Measurements from ENCODE around the gene PPARGC1A.

- TF ChIP-seq CTCF (IDR thresholded peaks at IDR 0.05) (no peak), POLR2A (IDR thresholded peaks at IDR 0.05) (no peak)
These were observed 44.4 kb upstream of the PPARGC1A start for GRCh38 chr4:23934223-23934622.

Measured in heart left ventricle (tissue), 13 donors.